ENCODE results near the gene CTBP2.

Gene CTBP2

DNA sequence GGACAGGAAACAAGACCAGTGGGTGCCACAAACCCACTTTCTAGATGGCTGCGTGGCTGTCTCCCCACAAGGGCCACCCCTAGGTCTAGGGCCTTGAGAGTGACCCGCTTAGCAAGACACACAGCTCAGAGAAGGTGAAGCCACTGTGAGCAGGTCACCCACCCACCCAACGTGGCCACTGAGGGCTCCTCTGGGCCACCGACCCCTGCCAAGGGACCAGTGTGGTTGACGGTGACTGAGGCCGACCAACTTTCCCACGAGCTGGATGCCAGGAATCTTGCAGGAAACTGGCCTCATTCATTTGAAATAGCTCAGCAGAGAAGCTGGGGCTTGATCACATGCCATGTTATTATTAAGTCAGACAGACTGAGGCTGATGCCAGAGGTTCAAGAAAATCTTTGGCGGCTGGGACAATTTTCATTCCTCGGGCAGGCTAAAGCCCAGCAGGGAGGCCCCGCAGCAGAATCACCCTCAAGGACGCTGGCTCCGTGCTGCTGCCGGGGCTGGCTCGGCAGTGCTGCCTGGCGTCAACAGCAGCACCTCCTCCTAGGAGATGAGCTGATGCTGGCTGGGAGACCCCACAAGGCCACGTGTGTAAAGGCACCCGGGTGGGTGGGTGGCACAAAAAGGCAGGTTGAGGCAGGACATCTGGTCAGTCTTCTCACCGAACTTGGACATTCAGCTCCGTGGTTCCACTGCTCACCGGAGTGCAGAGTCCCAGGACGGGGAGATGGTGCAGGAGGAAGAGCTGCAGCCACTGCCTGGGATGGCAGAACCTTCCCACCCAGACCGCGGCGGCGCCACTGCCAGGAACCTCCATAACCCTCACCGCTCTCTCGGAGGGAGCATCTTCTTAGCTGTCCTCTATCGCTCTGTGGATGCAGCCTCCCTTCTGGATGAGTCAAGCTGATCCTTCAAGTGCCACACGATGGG, 160.7 kb downstream of the CTBP2 start:
- no peak overlapping the region for H3K4me2 ChIP-seq (ENCODE audit: low read depth, low read length, poor library complexity, severe bottlenecking)
- H3K9ac ChIP-seq (ENCODE audit: low read length): no peak overlapping the region
- no peaks in the 10 kb centered on the region for H3K9me3 ChIP-seq (ENCODE audit: insufficient read depth, low read length)
- no peak overlapping the region for H3K4me3 ChIP-seq (ENCODE audit: insufficient read depth, low read length, poor library complexity, severe bottlenecking)
- TF ChIP-seq EZH2phosphoT487 (conservative IDR thresholded peaks at IDR 0.05; ENCODE audit: low read length) (no peak), CTCF (IDR thresholded peaks at IDR 0.05; ENCODE audit: insufficient read depth, low read length, poor library complexity, severe bottlenecking) (no peak)
- no peaks in the 10 kb centered on the region for H3K9me2 ChIP-seq (replicated peaks; ENCODE audit: insufficient read depth, low read length)
- H4K20me1 ChIP-seq (ENCODE audit: low read depth, low read length): no peaks in the 10 kb centered on the region
- no peaks in the 10 kb centered on the region for H3K27me3 ChIP-seq (ENCODE audit: low read length)
- H3K27ac ChIP-seq (ENCODE audit: low read depth, low read length): no peak overlapping the region
- H3F3A ChIP-seq (ENCODE audit: insufficient read depth): no peaks in the 10 kb centered on the region
- no peaks in the 10 kb centered on the region for H3K36me3 ChIP-seq (ENCODE audit: low read length)
- no peaks in the 10 kb centered on the region for H3K79me2 ChIP-seq (ENCODE audit: insufficient read depth, low read length)
- H2AFZ ChIP-seq (ENCODE audit: low read depth, low read length, severe bottlenecking): no peak overlapping the region

DNA sequence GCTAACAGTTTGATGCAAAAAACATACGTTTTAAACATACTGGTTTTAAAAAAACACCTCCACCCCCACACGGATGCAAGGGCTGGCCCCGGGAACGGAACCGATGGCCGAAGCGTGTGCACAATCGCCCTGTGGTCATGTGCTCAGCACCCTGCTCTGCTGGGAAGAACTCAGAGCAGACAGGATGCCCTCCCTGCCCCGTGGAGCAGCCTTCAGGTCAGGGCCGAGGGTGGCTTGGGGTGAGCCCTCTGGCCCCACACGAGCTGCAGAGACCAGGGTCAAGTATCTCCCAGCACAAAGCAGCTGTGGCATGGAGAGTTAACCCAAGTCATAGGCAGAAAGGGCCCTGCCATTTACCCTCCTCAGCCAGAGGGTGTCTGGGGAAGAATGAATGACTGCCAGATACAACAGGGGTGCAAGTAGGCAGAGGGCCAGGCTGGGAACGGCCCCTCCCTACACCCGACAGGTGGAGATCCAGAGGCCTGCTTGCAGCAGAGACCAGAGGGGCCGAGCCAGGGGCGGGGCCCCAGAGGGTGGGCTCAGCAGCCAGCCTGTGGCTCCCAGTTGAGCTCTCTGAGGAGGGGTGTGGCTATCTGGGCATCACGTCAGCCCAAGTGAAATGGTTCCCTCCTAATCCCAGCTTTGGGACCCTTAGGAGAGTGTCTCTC, 161.6 kb downstream of the CTBP2 start:
- Histone ChIP-seq H3K27me3 (ENCODE audit: low read length) (no peaks in the 10 kb centered on the region), H3K4me2 (ENCODE audit: low read depth, low read length, poor library complexity, severe bottlenecking) (no peak overlapping the region), H2AFZ (ENCODE audit: low read depth, low read length, severe bottlenecking) (no peak overlapping the region), H3F3A (ENCODE audit: insufficient read depth) (no peaks in the 10 kb centered on the region), H3K4me3 (ENCODE audit: insufficient read depth, low read length, poor library complexity, severe bottlenecking) (no peak overlapping the region), H4K20me1 (ENCODE audit: low read depth, low read length) (no peaks in the 10 kb centered on the region), H3K36me3 (ENCODE audit: low read length) (no peaks in the 10 kb centered on the region), H3K9ac (ENCODE audit: low read length) (no peak overlapping the region), H3K27ac (ENCODE audit: low read depth, low read length) (no peak overlapping the region), H3K79me2 (ENCODE audit: insufficient read depth, low read length) (no peaks in the 10 kb centered on the region), H3K9me2 (replicated peaks; ENCODE audit: insufficient read depth, low read length) (no peaks in the 10 kb centered on the region), H3K9me3 (ENCODE audit: insufficient read depth, low read length) (no peaks in the 10 kb centered on the region)
- TF ChIP-seq EZH2phosphoT487 (conservative IDR thresholded peaks at IDR 0.05; ENCODE audit: low read length) (no peak), CTCF (IDR thresholded peaks at IDR 0.05; ENCODE audit: insufficient read depth, low read length, poor library complexity, severe bottlenecking) (no peak)

GRCh38 chr10:124997771-124998623, 162.4 kb downstream of the CTBP2 start:
- H3K9me2 ChIP-seq (replicated peaks; ENCODE audit: insufficient read depth, low read length): no peaks in the 10 kb centered on the region
- TF ChIP-seq CTCF (IDR thresholded peaks at IDR 0.05; ENCODE audit: insufficient read depth, low read length, poor library complexity, severe bottlenecking) (no peak), EZH2phosphoT487 (conservative IDR thresholded peaks at IDR 0.05; ENCODE audit: low read length) (no peak)
- H3K9me3 ChIP-seq (ENCODE audit: insufficient read depth, low read length): no peaks in the 10 kb centered on the region
- H2AFZ ChIP-seq (ENCODE audit: low read depth, low read length, severe bottlenecking): no peak overlapping the region
- H4K20me1 ChIP-seq (ENCODE audit: low read depth, low read length): no peaks in the 10 kb centered on the region
- H3K79me2 ChIP-seq (ENCODE audit: insufficient read depth, low read length): no peaks in the 10 kb centered on the region
- no peak overlapping the region for H3K4me3 ChIP-seq (ENCODE audit: insufficient read depth, low read length, poor library complexity, severe bottlenecking)
- no peak overlapping the region for H3K4me2 ChIP-seq (ENCODE audit: low read depth, low read length, poor library complexity, severe bottlenecking)
- no peaks in the 10 kb centered on the region for H3K27me3 ChIP-seq (ENCODE audit: low read length)
- H3K27ac ChIP-seq (ENCODE audit: low read depth, low read length): no peak overlapping the region
- no peaks in the 10 kb centered on the region for H3K36me3 ChIP-seq (ENCODE audit: low read length)
- H3K9ac ChIP-seq (ENCODE audit: low read length): no peak overlapping the region
- H3F3A ChIP-seq (ENCODE audit: insufficient read depth): no peaks in the 10 kb centered on the region
